ENCODE measurements around the gene SLC25A48. TPM values are rescaled to one million over a fixed set of nuclear protein-coding genes. Genes with fewer than 3 reads are reported as not detected.

SLC25A48 gene
- total RNA-seq, 1 experiment from 2014 or later, result not detected

- ChIA-PET CTCF (no interaction called here), POLR2A (no interaction called here)
- Histone ChIP-seq H3K4me1 (ENCODE audit: control insufficient read depth, insufficient read depth, low read length) (no peaks in the 10 kb centered on the region), H3K27me3 (ENCODE audit: control insufficient read depth, insufficient read depth, low read length) (peaks cover 3% of the 10 kb centered on the region; the same call in 1 of the 2 replicates), H3K9me3 (ENCODE audit: control insufficient read depth, insufficient read depth, low read depth, low read length) (no peaks in the 10 kb centered on the region), H3K27ac (ENCODE audit: low read length) (no peak overlapping the region), H3K4me3 (ENCODE audit: low read depth in 2 of 2, low read length in 2 of 2) (no peak overlapping the region), H3K36me3 (ENCODE audit: control insufficient read depth, insufficient read depth, low read length) (no peaks in the 10 kb centered on the region)
- intact Hi-C loops (cut with micrococcal nuclease; ENCODE audit: unreplicated experiment) (no loop called here), in situ Hi-C loops (cut with HindIII; ENCODE audit: low pct_unique_long_range_greater_than_20kb, low sequenced_read_pairs) (loop anchor here (25.0 kb wide), 1 partner anchor 363 kb away; the partner anchor contains the start of gene TIFAB)
- DNase-seq (ENCODE audit: low read depth, low spot score), result no peak
- TF ChIP-seq CTCF (IDR thresholded peaks at IDR 0.05) (no peak), TCF7L2 (IDR thresholded peaks at IDR 0.05; ENCODE audit: low read depth, low read length) (no peak), REST (IDR thresholded peaks at IDR 0.05; ENCODE audit: insufficient read depth in 1 of 2, low read depth in 2 of 2, low read length in 1 of 2) (no peak), SIN3A (IDR thresholded peaks at IDR 0.05; ENCODE audit: borderline replicate concordance, insufficient read depth, low read depth, low read length) (no peak), POLR2AphosphoS5 (IDR thresholded peaks at IDR 0.05; ENCODE audit: low read depth, low read length) (no peak)
- BruUV-seq (replicated peaks), result no TSS peak
- no peak for ATAC-seq
Measured at GRCh38 chr5:135825373-135826220, 8.9 kb upstream of the SLC25A48 start.

- ChIA-PET POLR2A (no interaction called here), CTCF (no interaction called here)
- Histone ChIP-seq H3K4me3 (ENCODE audit: low read depth in 2 of 2, low read length in 2 of 2) (no peak overlapping the region), H3K4me1 (ENCODE audit: control insufficient read depth, insufficient read depth, low read length) (no peaks in the 10 kb centered on the region), H3K9me3 (ENCODE audit: control insufficient read depth, insufficient read depth, low read depth, low read length) (no peaks in the 10 kb centered on the region), H3K27ac (ENCODE audit: low read length) (no peak overlapping the region), H3K36me3 (ENCODE audit: control insufficient read depth, insufficient read depth, low read length) (no peaks in the 10 kb centered on the region), H3K27me3 (ENCODE audit: control insufficient read depth, insufficient read depth, low read length) (peaks cover 3% of the 10 kb centered on the region; the same call in 1 of the 2 replicates)
- DNase-seq (ENCODE audit: low read depth, low spot score) (no peak), ATAC-seq (no peak)
- in situ Hi-C loops (cut with HindIII; ENCODE audit: low pct_unique_long_range_greater_than_20kb, low sequenced_read_pairs), result loop anchor here (25.0 kb wide), 1 partner anchor 364 kb away; the partner anchor contains the start of gene TIFAB
- TF ChIP-seq CTCF (IDR thresholded peaks at IDR 0.05) (no peak), REST (IDR thresholded peaks at IDR 0.05; ENCODE audit: insufficient read depth in 1 of 2, low read depth in 2 of 2, low read length in 1 of 2) (no peak), POLR2AphosphoS5 (IDR thresholded peaks at IDR 0.05; ENCODE audit: low read depth, low read length) (no peak), TCF7L2 (IDR thresholded peaks at IDR 0.05; ENCODE audit: low read depth, low read length) (no peak), SIN3A (IDR thresholded peaks at IDR 0.05; ENCODE audit: borderline replicate concordance, insufficient read depth, low read depth, low read length) (no peak)
- BruUV-seq (replicated peaks), result no TSS peak
- intact Hi-C loops (cut with micrococcal nuclease; ENCODE audit: unreplicated experiment), result no loop called here
Measured at GRCh38 chr5:135826221-135826525, 8.3 kb upstream of the SLC25A48 start.
